NCI-H1105 treated with DMSO at 0.1 percent for 48 hours (cell line): ENCODE results near the gene SCYGR1.
"Not testable (repeated sequence)": the region's sequence is repeated elsewhere in the genome, so short reads cannot be mapped to it uniquely, and the experiment has no call there.

Source experiments
- DNase-seq: peaks from one replicate; lab custom pipeline; 2025; lab: John Stamatoyannopoulos, UW

The SCYGR1 gene, protein sequence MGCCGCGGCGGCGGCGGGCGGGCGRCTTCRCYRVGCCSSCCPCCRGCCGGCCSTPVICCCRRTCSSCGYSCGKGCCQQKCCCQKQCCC

GRCh38 chr2:227387583-227387982 is at the start of gene SCYGR1:
TSS of gene SCYGR1 (minus strand) at chr2:227387949. CDS start at chr2:227387949, 0 bp downstream.
- not testable (repeated sequence) for DNase-seq

DNA sequence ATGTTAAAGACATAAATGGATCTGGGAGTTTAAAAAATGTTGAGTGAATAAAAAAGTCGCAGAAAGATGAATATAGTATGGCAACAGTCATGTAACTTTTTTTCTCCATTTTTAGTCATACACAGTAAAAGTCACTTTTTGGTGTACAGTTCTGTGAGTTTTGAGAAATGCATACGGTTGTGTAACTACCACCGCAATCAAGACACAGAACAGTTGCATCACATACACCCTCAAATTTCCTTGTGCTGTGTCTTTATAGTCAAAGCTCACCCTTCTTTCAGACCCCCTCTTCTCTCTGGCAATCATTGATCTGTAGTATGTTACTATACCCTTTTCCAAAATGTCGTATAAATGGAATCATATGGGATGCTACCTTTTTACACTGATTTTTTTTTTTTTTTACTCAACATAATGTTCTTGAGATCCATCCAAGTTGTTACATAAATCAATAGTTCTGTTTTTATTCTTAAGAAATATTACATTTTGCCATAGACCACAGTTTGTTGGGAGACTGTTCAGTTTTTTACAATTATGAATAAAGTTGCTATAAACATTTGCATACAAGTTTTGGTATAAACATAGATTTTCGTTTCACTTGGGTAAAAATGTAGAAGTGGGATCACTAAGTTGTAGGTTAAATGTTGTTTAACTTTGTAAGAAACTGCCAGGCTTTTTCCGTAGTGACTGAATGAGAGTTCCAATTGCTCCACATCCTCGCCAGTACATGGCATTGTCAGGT is 48.9 kb upstream of the SCYGR1 start:
- DNase-seq = no peak

DNA sequence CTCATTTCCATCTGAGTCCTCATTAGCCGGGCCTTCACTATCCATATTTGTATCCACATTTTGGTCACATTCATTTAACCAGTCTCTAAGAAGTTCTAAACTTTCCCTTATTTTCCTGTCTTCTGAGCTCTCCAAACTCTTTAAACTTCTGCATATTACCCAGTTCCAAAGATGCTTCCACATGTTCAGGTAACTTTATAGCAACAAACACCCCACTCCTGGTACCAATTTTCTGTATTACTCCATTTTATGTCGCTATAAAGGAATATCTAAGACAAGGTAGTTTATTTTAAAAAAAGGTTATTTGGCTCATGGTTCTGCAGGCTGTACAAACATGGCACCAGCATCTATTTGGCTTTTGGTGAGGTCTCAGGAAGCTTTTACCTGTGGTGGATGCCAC is 45.4 kb upstream of the SCYGR1 start:
- DNase-seq = no peak

- DNase-seq = no peak
Observed at GRCh38 chr2:227430639-227431038, 42.9 kb upstream of the SCYGR1 start.

DNA sequence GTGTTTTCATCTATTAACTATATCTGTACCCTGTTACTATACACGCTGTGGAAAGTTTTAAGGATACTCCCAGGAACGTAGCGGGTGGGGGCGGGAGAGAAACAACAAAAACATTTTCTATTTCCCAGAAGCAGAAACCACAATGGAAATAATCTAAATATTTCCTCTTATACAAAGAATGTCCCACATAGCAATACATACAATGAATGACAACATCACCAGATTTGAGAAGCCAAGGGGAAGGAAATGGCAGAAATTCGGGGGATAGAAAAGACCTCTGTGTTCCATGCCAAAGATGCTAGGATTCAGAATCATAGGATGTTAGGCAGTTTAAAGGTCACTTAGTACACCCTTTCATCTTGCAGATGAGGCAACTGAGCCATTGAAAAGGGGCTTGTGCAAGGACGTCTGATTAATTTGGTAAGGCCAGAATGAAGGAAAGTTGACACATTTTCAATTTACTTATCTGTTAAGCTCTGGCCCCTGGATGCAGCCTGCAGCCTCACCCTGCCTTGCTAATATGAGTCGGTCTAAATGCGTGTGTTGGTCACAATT is 41.1 kb upstream of the SCYGR1 start:
- DNase-seq = no peak

DNA sequence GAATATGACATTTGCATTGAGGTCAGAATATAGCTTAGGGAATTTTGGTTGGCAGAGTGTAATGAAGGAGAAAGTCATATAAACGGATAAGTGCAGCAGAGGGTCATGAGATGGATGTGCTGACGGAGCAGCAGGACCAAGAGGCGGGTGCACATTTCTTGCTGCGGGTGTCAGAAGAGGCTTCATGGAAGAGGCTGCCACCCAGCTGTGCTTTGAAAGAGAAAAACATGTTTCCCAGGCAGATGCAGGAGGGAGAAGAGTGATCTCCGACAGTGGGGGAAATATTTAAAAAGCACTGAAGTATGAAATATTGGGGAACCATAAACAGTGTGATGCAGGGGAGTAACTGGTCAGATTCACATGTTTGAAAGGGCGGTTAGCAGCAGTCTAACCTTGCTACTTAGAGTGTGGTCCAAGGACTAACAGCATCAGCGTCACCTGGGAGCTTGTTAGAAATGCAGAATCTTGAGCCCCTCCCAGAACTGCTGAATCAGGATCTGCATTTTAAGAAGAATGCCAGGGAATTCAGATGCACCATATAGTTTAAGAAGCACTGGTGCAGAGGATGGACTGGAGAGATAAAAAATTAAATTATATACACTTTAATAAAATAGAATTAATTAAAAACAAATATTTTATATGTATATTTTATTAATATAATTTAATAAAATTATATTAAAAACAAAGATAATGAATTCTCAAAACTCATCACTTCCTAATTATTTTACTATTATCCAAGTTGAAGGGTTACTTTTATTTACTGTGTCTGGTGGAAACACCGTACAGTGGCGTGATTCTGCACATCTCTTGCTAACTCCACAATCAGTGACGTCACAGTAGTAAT is 36.1 kb upstream of the SCYGR1 start:
- no peak for DNase-seq

DNA sequence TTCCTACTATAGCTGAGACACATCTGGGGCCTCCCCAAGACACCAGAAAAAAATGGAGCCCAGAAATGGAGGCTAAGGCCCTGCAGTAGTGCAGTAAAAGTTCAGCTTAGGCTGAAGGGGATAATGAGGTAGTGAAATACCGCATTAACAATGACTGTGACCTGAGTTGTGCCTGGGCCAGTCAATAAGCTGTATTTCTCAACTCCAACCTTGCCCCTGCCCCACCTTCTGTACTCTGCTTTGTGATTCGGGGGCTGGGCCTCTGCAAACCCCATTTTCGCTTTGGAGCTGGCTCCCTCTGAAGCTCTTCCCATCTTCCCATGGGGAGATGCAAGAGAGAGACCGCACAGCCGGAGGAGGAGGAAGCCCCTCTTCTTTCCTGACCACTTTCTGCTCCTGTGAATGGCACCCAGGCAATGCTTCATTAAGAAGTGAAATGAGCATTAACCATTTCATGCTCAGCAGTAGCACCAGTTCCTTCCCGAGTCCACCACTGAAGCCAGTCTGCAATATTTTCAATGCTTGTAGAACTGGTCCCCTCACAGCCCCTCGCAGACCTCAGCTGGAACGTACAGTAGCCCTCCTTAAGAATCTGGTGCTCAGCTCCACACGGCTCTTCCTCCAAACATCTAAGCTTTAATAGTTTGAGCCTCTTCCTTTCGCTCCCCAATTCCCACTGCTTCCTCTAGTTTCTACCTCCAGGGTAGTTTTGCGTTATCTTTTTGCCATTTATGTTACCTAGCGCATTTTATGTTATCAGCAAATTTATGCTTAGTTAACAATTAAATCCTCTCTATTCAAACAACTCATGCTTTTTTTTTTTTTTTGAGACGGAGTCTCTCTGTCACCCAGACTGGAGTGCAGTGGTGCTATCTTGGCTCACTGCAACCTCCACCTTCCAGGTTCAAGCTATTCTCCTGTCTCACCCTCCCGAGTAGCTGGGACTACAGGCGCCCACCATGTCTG is 32.6 kb upstream of the SCYGR1 start:
- no peak for DNase-seq

DNA sequence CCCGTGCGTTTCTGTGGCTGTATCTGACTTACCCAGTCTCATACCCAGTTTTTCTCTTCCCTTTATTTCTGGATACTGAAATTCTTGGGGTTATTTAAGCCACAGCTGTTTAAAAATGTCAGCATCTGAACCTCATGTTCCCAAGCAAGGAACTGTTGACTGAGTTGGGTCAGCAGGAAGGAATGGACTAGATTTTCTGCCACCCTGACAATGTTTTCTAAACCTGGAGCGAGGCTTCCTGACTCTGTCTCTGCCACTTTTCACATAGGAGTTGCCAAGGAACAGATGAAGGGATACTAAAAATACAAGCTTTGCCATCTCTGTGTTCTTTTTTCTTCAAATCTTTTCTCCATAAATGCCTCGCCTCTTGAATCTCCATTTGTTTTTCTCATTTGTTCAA is 29.0 kb upstream of the SCYGR1 start:
- DNase-seq = no peak

DNA sequence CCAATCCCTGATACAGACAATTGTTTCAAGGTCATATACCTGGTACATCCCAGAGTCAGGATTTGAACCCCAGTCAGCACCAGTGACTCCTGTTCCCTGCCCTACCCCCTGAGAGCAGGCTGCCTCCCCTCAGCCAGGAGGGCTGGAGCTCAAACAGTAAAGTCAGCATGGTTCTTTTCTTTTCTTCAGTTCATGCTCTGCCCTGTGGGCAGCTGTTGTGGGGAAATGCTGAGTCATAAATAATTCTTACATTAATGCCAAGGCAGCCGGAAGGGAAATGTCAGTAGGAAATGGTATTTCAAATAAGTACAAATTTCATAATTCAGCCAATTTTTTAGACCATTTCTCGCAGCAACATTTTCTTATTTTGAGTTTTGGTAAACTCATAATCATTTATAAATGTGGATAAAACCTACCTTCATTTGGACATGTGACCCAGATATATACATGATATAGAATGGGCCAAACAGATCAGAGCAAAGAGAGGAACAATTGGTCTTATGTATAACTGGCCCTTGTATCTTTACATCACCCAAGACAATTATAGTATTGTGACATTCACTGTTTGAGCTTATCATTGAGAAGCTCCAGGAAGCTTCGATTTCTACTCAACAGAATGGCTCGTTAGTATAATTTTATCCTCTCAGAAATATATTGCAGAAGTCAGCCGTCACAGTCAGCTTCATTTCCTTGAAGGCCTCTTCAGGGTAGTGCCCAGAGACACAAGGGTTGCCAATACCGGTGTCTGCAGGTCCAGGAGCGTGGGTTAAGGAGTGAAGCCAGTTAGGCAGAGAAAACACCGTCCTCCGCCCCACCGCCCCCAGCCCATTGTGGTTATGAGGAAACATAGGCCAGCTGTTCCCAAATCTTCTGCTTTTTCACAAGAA is 28.0 kb upstream of the SCYGR1 start:
- no peak for DNase-seq

- DNase-seq = no peak
Observed at GRCh38 chr2:227414846-227415245, 27.1 kb upstream of the SCYGR1 start.

- DNase-seq = no peak
Observed at GRCh38 chr2:227413371-227413770, 25.6 kb upstream of the SCYGR1 start.

- no peak for DNase-seq
Observed at GRCh38 chr2:227412877-227413276, 25.1 kb upstream of the SCYGR1 start.

- no peak for DNase-seq
Observed at GRCh38 chr2:227411990-227412350, 24.2 kb upstream of the SCYGR1 start.

DNA sequence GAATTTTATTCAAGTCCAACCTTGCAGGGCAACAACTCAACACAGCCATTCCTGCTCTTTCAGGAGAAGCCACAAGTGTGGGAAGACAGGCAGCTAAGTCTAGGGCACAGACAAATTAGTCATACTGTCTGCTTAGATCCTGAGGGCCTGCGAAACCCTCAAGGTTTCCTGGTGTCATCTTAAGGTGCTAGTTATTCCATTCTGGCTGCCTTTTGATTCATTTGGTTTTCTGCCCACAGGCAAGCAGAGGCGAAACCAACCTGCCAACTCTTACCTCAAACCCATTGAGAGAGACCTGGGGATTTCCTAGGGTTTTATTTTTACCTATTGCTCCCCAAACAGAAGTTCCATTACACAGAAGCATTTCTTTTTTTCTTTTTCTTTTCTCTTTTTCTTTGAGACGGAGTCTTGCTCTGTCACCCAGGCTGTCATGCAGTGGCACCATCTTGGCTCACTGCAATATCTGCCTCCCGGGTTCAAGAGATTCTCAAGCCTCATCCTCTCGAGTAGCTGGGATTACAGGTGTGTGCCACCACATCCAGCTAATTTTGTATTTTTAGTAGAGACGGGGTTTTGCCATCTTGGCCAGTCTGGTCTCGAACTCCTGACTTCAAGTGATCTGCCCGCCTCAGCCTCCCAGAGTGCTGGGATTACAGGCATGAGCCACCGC is 23.7 kb upstream of the SCYGR1 start:
- DNase-seq = no peak

GRCh38 chr2:227410191-227410590 is 22.4 kb upstream of the SCYGR1 start:
- DNase-seq = no peak

- DNase-seq = no peak
Observed at GRCh38 chr2:227407591-227408151, 19.9 kb upstream of the SCYGR1 start.

DNA sequence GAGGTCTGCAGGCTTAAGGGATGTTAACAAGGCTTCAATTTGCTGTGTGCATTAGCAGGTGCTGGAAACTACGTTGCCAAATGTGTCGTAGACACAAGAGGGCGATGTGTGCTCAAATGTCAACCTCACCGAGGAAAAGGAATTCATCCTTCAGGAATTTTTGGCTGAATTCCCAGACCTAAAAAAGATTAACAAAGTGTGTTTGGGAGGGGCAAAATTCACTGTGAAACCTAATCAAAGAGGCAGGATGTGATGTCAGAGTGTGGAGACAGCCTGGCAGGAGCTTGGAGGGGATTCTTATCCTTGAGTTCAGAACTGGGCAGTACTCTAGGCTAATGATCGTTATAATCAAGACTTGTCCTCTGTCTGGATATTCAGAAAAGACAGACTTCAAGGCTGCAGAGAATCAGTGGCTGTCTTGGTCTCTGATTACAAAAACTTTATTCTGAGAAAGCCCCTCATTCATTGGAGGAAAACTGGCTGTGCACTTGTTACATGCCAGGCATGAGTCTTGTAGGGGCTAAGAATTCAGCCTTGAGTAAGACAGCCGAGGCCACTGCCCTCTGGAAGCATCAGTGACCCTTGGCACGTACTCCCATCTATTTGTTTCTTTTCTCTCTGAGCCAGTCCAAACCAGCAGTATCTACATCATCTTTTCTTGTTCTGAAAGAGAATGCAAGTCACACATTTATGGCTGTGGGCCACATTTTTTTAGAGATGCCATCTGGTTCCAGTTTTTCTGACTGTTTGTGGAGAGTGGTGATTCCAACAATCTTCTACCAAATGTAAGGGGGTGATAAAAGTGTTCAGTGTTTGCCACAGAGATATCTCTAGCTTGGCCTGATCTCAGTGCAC is 18.7 kb upstream of the SCYGR1 start:
- peak; percentile 90 for DNase-seq

- DNase-seq = no peak
Observed at GRCh38 chr2:227404585-227405271, 17.0 kb upstream of the SCYGR1 start.
